Hematopoietic multipotent progenitor cell treated with erythropoietin and hydrocortisone succinate and interleukin-3 and kit ligand, for 6 days (in vitro differentiated cells): ENCODE results near the gene ERBIN.
"Not testable (repeated sequence)": the region's sequence is repeated elsewhere in the genome, so short reads cannot be mapped to it uniquely, and the experiment has no call there.

Experiments used
- DNase-seq: peaks from one replicate; pipeline ENCODE4 v3.0.0-alpha.2; 2015

The ERBIN gene

DNA sequence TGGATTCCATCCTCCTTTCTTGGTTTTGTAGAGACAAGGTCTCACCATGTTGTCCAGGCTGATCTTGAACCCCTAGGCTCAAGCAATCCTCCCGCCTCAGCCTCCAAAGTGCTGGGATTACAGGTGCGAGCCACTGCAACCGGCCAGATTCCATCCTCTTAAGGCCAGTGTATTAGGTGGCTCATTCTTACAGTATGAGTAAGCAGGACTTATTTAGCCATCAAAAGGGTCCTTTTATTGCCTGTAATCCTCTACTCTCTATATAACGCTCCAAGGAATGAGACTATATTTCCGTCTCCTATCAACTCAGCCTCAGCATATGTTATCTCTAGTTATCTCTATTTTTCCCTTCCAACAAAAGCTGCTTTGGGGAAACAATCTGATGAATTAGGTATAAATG lies 3.0 kb upstream of the ERBIN start:
- DNase-seq = no peak

DNA sequence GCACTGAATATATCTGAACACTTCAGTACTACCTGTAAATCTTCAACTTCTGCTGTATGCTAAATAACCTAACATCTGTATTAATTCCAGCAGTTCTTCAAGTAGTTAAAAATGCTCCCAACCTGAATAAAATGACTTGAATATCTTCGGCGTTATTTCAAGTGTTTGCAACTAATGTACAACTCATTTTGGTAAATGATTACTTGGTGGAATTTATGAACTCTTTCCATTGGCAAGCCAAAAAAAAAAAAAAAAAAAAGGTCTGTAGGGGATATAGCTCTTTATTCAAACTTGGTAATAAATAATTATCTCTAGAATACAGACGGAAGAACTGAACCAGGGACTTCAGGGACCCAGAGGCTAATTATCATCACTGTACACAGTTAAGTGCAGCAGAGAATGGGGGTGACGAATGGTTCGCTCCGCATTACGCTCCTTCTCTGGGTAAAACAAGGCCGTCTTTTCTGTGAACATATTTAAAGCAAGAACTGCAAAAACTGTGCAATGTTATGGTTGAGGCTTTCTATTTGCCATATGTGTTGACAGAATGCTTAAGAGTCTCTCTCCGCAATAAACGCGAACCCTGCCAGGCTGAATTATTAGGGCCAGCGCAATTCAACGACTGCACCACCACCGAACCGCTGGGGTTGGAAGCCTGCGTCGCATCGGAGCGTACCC lies 1.9 kb upstream of the ERBIN start:
- DNase-seq = peak; percentile 69

DNA sequence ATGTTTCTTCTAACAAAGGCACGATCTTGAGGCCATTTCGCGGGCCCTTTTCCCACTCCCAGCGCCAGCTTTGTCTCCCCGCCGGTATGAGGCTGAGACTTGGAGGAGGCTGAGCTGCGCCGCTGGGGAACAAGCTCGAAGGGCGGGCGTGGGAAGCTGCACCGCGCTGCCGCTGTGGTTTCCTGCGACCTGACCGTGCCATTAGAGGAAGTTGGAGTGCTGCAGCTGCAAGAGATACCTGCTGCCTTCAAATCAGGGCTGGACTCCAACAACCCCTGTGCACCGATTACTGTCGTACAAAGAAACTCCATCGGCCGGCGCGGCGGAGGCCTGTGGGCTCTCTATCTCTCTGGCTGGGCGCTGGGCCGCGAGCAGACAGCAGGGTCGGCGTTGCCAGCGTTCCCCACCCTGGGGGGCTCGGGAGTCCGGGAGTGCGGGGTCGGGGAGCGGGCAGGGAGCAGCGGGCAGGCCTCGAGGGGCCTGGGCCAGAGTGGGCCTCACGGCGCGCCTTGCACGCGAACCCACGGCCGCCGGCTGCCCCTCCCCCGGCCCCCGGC lies 1.3 kb upstream of the ERBIN start:
- DNase-seq = peak; percentile 87

DNA sequence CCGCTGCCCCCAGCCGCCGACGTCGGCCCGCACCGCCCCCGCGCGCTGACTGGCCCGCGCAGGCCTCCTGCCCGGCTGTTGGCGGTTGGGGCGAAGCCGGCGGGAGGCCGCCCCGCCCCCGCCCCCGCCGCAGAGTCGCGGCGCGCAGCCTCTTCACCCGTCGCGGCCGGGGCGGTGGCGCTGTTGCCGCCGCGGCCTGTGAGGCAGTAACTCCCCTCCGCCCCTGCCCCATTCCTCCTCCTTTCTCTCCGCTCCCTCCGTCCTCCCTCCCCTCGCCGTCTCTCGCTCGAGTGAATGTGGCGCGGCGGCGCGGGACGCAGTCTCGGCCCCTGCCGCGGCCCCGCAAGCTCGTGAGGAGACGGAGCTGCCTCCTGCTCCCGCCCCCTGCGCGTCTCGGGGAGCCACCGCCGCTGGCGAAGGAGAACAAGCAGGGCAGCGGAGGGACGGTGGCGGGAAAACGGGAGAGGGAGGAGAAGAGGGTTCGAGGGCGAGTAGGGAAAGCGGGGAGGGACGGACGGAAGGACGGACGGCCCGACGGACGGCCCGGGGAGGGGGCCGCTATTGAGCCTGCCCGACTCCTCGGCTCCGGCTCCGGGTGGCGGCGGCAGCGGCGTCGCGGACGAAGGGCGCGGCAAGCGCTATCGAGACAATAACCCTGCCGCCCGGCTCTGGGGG lies 637 bp upstream of the ERBIN start:
- DNase-seq = peak; percentile 89

DNA sequence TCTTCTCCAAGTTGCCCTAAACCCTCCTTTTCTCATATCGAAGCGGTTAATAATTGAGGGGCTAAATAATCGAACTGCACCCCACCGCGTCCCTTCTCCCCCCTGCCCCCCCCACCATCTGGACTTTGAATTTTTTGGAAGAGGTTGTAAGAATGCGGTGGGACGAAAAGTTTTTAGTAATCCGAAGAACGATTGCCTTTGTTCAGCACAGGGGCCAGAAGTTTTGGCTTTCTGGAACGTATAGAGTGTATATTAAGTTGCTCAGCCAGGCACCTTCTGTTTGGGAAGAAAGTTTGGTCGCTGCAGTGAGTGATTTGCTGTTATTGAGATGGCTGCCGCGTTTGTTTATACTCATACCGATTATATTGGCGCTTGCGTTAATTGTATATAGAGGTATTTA lies 518 bp downstream of the ERBIN start:
- DNase-seq = peak; percentile 61

DNA sequence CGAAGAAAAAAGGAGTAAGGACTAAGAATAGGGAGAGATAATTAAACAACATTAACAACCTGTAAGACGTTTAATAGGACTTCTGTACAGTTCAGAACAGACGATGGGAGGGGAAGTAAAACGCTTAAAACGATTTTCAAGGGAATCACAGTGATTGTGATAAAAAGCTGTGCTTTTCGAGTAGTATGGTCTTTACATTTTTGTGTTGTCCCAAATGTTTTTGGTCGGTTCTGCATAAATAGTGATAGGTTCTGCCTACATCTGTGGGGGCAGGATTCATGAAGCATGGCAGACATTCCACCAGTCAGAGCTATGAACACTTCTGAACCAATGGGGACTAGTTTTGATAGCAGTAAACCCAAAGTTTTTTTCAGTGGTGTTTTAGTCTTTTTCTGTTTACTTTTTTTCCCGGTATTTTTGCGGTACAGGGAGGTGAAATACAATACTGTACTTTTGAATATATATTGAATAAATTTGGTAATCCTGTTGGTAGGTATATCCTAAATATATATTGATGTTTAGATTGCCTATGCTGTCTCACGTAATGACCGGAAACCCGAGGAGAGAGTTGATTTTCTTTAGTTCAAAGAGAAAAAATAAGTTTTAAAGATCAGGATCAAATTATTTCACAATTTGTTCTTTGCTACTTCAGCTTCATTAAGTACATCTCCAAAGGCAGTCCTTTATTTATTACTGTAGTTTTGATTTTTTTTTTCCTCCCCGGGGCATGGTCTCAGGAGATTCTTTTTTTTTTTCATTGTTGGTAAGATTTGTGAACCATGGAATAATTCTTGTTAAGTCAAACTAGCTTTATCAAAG lies 1.3 kb downstream of the ERBIN start:
- DNase-seq = peak; percentile 86

DNA sequence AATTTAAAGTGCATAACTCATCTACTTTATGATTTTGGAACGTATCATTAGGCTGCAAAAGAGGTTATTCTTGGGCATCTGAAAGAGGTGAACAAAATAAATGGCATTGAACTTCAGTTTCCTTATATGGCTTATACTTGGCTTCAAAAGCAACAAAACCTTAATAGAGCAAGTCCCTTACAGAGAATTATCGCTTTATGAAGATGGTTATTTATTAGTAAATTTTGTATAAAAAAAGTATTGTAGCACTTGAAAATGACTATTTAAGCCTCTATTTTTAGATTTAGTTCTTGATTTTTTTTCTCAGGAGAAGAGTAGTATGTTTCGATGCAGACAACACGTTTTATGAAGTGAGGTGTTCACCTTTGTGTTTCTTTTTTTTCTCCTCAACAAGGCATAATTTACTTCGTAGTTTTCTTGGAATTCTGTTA lies 2.0 kb downstream of the ERBIN start:
- peak; percentile 14 for DNase-seq

- no peak for DNase-seq
Observed at GRCh38 chr5:65928860-65929259, 2.5 kb downstream of the ERBIN start.

DNA sequence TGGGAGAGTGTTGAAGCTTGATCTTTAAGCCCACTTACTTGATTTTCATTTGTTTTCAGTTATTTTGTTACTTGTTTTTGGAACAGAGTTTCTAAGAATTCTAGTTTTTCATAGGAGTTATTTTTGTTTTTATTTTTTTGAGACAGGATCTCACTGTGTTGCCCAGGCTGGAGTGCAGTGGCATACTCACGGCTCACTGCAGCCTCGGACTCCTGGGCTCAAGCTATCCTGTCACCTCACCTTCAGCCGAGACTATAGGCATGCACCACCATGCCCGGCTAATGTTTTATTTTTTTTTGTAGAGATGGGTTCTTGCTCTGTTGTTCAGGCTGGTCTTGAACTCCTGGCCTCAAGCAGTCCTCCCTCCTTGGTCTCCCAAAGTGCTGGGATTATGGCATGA lies 6.3 kb downstream of the ERBIN start:
- DNase-seq = no peak

- DNase-seq = no peak
Observed at GRCh38 chr5:65933295-65933694, 6.9 kb downstream of the ERBIN start.

DNA sequence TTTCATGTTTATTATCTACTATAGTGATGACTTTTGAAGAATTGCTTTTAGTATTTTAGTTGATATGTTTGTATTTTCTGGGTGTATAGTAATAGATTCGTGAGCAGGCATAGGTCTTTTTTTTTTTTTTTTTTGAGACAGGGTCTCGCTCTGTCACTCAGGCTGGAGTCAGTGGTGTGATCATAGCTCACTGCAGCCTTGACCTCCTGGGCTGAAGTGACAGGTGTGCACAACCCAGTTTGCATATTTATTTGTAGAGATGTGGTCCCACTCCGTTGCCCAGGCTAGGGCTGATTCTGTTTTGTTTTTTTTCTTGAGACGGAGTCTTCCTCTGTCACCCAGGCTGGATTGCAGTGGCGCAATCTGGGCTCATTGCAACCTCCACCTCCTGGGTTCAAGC lies 11.9 kb downstream of the ERBIN start:
- no peak for DNase-seq

- no peak for DNase-seq
Observed at GRCh38 chr5:65943771-65944170, 17.4 kb downstream of the ERBIN start.

- DNase-seq = no peak
Observed at GRCh38 chr5:65946198-65946745, 19.9 kb downstream of the ERBIN start.

DNA sequence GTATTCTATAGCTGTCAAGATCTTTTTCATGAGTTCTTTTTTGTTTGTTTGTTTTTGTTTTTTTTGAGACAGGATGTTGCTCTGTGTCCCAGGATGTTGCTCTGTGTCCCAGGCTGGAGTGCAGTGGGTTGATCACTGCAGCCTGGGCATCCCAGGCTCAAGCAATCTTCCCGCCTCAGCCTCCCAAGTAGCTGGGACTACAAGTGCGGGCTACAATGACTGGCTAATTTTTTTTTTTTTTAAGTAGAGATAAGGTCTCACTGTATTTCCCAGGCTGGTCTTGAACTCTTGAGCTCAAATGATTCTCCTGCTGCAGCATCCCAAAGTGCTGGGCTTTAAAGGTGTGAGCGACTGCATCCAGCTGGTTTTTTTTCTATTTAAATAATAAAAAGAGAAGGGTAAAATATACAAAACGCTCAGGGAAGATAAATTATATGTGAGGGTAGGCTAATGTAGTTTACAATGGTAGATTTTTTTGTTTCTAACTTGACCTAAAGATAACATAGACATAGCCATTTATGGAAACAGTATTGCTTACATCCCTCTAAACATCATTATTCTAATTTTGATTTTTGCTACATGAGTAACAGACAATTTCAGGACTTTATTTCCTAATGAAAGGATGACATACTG lies 21.9 kb downstream of the ERBIN start:
- DNase-seq = no peak

DNA sequence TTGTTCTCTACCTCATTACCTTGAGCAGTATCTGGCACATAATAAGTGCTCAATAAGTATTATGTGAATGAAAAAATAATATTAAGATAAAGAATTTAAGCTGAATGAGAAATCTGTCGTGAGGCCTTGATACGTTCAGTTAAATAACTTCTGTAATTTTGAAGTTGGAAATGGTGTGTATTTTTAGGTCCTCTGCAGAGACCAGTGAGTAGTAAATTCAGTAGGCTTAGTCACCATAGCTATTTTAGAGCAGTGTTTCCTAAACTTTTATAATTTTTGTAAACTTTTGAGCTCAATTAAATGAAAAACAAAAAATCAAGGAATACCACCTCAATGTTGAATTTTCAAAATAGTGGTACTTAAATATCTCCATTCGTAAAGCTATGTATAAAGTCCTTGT lies 25.0 kb downstream of the ERBIN start:
- no peak for DNase-seq

GRCh38 chr5:65952259-65952658 lies 25.9 kb downstream of the ERBIN start:
- DNase-seq = no peak

GRCh38 chr5:65954200-65954599 lies 27.8 kb downstream of the ERBIN start:
- DNase-seq = no peak

- no peak for DNase-seq
Observed at GRCh38 chr5:65955746-65956145, 29.4 kb downstream of the ERBIN start.

GRCh38 chr5:65957703-65958102 lies 31.3 kb downstream of the ERBIN start:
- DNase-seq = not testable (repeated sequence)

GRCh38 chr5:65961633-65962032 lies 35.3 kb downstream of the ERBIN start:
- peak; percentile 36 for DNase-seq

DNA sequence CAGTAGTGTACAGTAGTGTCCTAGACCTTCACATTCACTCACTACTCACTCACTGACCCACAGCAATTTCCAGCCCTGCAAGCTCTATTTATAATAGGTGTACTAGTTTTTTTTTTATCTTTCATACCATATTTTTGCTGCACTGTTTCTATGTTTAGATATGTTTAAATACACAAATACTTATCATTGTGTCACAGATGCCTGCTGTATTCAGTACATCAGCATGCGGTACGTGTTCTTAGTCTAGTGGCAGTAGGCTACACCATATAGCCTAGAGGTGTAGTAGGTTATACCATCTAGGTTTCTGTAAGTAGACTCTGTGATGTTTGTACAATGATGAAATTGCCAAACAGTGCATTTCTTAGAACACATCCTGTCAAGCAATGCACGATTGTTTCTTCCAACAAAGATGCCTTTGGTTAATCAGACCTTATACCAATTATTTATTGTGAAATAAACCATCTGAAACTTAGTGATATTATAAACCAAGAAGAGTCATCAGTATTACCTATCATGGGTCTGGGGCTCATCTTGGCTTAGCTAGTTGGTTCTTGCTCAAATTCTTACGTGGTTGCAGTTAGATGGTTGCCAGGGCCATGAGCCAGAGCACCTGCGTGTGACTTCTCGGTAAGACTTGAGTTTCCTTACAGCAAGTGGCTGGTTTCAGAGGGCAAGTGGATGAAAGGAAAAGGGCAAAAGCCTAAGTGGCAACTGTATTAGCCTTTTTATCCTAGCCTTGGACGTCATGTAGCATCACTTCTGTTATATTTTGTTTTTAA lies 41.1 kb downstream of the ERBIN start:
- DNase-seq = peak; percentile 89
